HUES64 (cell line): Measurements from ENCODE around the gene EIF4B. TPM values are rescaled to one million over a fixed set of nuclear protein-coding genes. Genes with fewer than 3 reads are reported as not detected.

Experiments used
- H3K27ac ChIP-seq: 2 replicates; pipeline ENCODE4 v1.7.0; 2013; ENCODE audit warnings: low read depth, low read length, inconsistent platforms
- H3K27me3 ChIP-seq: 2 replicates; pipeline ENCODE4 v1.6.1; 2013; ENCODE audit warnings: mild to moderate bottlenecking, low read length; ENCODE audit not compliant: insufficient read depth
- H3K36me3 ChIP-seq: 2 replicates; pipeline ENCODE4 v1.6.1; 2013; ENCODE audit warnings: mild to moderate bottlenecking, low read length; ENCODE audit not compliant: insufficient read depth
- H3K4me1 ChIP-seq: 2 replicates; pipeline ENCODE4 v1.6.1; 2013; ENCODE audit warnings: mild to moderate bottlenecking, low read length, moderate library complexity; ENCODE audit not compliant: insufficient read depth
- H3K4me3 ChIP-seq: 2 replicates; pipeline ENCODE4 v1.5.1; 2013; ENCODE audit warnings: mild to moderate bottlenecking, low read length, moderate library complexity
- H3K9ac ChIP-seq: 2 replicates; pipeline ENCODE4 v1.6.1; 2013; ENCODE audit warnings: mild to moderate bottlenecking, low read depth, low read length
- H3K9me3 ChIP-seq: 2 replicates; pipeline ENCODE4 v1.6.1; 2013; ENCODE audit warnings: low read depth, low read length; ENCODE audit not compliant: insufficient read depth
- WGBS: fragments of 150-250, 120-280 bp; methylation state at CpG from one replicate; pipeline ENCODE4 v1.1.7; 2013; ENCODE audit warnings: missing lambda C conversion rate; 5-methylcytosine and 5-hydroxymethylcytosine counted together
- polyA plus RNA-seq, 2 experiments: library from polyadenylated mRNA; stranded (reverse); fragments of 50-300 nt; gene quantifications; one replicate each; pipeline ENCODE4 v1.2.3, GENCODE V29; 2013

Gene EIF4B
- 342 TPM for polyA plus RNA-seq (2013, experiment 1 of 2)
- 381 TPM for polyA plus RNA-seq (2013, experiment 2 of 2)

- peak within 1 kb of the TSS; percentile 97 for H3K4me3 ChIP-seq
- H3K9ac ChIP-seq, result peak within 1 kb of the TSS; percentile 100
- under 1% methylated on average over 64 of the region's 64 CpGs for WGBS
- H3K27me3 ChIP-seq, result no peaks in the 10 kb centered on the region
- H3K36me3 ChIP-seq, result peaks cover 38% of the 10 kb centered on the region
- H3K27ac ChIP-seq, result peak within 1 kb of the TSS; percentile 100
- no peaks in the 10 kb centered on the region for H3K9me3 ChIP-seq
- H3K4me1 ChIP-seq, result peaks cover 39% of the 10 kb centered on the region
Observed at GRCh38 chr12:53005986-53006809, at the start of gene EIF4B. Gene EIF4B (plus strand): TSS chr12:53006456. CDS start chr12:53006484, 28 bp downstream.

DNA sequence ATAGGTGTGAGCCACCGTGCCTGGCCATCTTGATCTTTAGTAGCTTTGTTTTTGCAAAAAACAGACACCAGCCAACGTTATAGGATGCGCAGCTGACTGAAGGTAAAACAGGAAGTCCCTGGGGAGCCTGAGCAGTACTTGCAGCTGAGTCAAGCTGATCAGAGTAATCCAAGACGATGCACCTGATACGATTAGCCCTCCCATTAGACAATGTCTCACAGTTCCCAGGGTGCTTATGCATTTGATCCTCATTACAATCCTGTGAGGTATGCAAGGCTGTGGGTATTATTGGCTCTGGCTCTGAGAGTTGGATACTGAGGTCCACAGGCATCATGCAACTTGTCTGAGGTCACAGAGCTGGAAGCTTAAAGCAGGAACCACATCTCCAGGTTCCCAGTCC lies 49.3 kb upstream of the EIF4B start:
- H3K4me1 ChIP-seq, result no peaks in the 10 kb centered on the region
- peak overlapping the region; percentile 55; the same call in 1 of the 2 replicates for H3K27ac ChIP-seq
- H3K27me3 ChIP-seq, result no peaks in the 10 kb centered on the region
- H3K36me3 ChIP-seq, result peaks cover 14% of the 10 kb centered on the region
- no peak overlapping the region for H3K4me3 ChIP-seq
- H3K9me3 ChIP-seq, result no peaks in the 10 kb centered on the region
- H3K9ac ChIP-seq, result no peak overlapping the region
- WGBS, result 63% methylated on average over 5 of the region's 5 CpGs

- H3K36me3 ChIP-seq, result no peaks in the 10 kb centered on the region
- WGBS, result 38% methylated on average over 19 of the region's 19 CpGs
- peak overlapping the region; percentile 54 for H3K4me3 ChIP-seq
- H3K9ac ChIP-seq, result peak overlapping the region; percentile 54
- peaks cover 12% of the 10 kb centered on the region; the same call in 1 of the 2 replicates for H3K4me1 ChIP-seq
- no peaks in the 10 kb centered on the region for H3K9me3 ChIP-seq
- peaks cover 19% of the 10 kb centered on the region; the same call in 1 of the 2 replicates for H3K27me3 ChIP-seq
- H3K27ac ChIP-seq, result no peak overlapping the region
Observed at GRCh38 chr12:52964556-52965336, 41.5 kb upstream of the EIF4B start.

GRCh38 chr12:52965337-52965731 lies 40.9 kb upstream of the EIF4B start:
- Histone ChIP-seq H3K4me3 (peak overlapping the region; percentile 54), H3K27ac (no peak overlapping the region), H3K36me3 (no peaks in the 10 kb centered on the region), H3K4me1 (peaks cover 12% of the 10 kb centered on the region; the same call in 1 of the 2 replicates), H3K9ac (peak overlapping the region; percentile 54), H3K9me3 (no peaks in the 10 kb centered on the region), H3K27me3 (peaks cover 19% of the 10 kb centered on the region; the same call in 1 of the 2 replicates)
- 3% methylated on average over 28 of the region's 28 CpGs for WGBS

GRCh38 chr12:52969166-52969795 lies 37.0 kb upstream of the EIF4B start:
- Histone ChIP-seq H3K36me3 (no peaks in the 10 kb centered on the region), H3K27ac (no peak overlapping the region), H3K9me3 (no peaks in the 10 kb centered on the region), H3K4me1 (peaks cover 21% of the 10 kb centered on the region), H3K4me3 (no peak overlapping the region), H3K9ac (no peak overlapping the region), H3K27me3 (peaks cover 19% of the 10 kb centered on the region; the same call in 1 of the 2 replicates)
- WGBS, result 88% methylated on average over 12 of the region's 12 CpGs

GRCh38 chr12:52969828-52970569 lies 36.3 kb upstream of the EIF4B start:
- 89% methylated on average over 7 of the region's 7 CpGs for WGBS
- H3K36me3 ChIP-seq, result no peaks in the 10 kb centered on the region
- no peak overlapping the region for H3K27ac ChIP-seq
- H3K27me3 ChIP-seq, result peaks cover 13% of the 10 kb centered on the region; the same call in 1 of the 2 replicates
- H3K9me3 ChIP-seq, result no peaks in the 10 kb centered on the region
- peaks cover 18% of the 10 kb centered on the region for H3K4me1 ChIP-seq
- no peak overlapping the region for H3K4me3 ChIP-seq
- no peak overlapping the region for H3K9ac ChIP-seq

- H3K4me1 ChIP-seq, result peaks cover 23% of the 10 kb centered on the region
- 36% methylated on average over 7 of the region's 8 CpGs for WGBS
- no peaks in the 10 kb centered on the region for H3K9me3 ChIP-seq
- no peak overlapping the region for H3K27ac ChIP-seq
- no peaks in the 10 kb centered on the region for H3K36me3 ChIP-seq
- H3K4me3 ChIP-seq, result no peak overlapping the region
- H3K27me3 ChIP-seq, result no peaks in the 10 kb centered on the region
- H3K9ac ChIP-seq, result no peak overlapping the region
Observed at GRCh38 chr12:52971679-52972329, 34.5 kb upstream of the EIF4B start.

DNA sequence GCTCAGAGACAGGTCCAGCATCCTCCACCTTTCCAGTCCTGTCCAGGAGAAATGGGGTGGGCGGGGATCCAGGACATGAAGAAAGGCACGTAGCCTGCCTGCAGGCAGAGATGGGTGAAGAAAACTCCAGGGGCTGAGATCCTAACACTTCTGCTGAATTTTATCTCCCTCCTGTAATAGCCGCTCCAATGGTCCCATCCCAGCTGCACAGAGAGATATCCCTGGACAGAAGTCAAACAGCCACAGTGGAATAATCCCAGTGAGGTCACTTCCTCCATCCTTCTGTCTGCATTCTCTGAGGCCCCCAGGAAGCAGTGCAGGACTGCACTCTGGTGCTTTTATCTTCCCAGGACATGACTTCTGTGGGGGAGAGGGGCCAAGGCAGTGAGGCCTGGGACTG lies 31.1 kb upstream of the EIF4B start:
- Histone ChIP-seq H3K27ac (no peak overlapping the region), H3K4me3 (no peak overlapping the region), H3K36me3 (no peaks in the 10 kb centered on the region), H3K4me1 (peaks cover 23% of the 10 kb centered on the region), H3K9ac (no peak overlapping the region), H3K27me3 (no peaks in the 10 kb centered on the region), H3K9me3 (no peaks in the 10 kb centered on the region)
- WGBS, result 89% methylated on average over 3 of the region's 3 CpGs

- Histone ChIP-seq H3K9me3 (no peaks in the 10 kb centered on the region), H3K4me3 (no peak overlapping the region), H3K27ac (peak overlapping the region; percentile 27; the same call in 1 of the 2 replicates), H3K9ac (no peak overlapping the region), H3K36me3 (no peaks in the 10 kb centered on the region), H3K27me3 (no peaks in the 10 kb centered on the region), H3K4me1 (peaks cover 23% of the 10 kb centered on the region)
- WGBS, result 46% methylated on average over 11 of the region's 11 CpGs
Observed at GRCh38 chr12:52975820-52976573, 30.3 kb upstream of the EIF4B start.
